Body of pancreas (tissue), 4 donors: ENCODE measurements around the gene ELANE. TPM values are rescaled to one million over a fixed set of nuclear protein-coding genes. Genes with fewer than 3 reads are reported as not detected.

Experiments used
- ATAC-seq: fragments of 150-250 bp; one replicate; pipeline ENCODE4 v1.9.1; 2016
- DNase-seq, 4 donors: peaks; one replicate each; pipeline ENCODE4 v3.0.0-alpha.2; 2019
- H3K27ac ChIP-seq, 4 donors: fragments of 200-600 bp; sonication (generic); 1 replicate in 3 of 4; 2 replicates in 1 of 4; pipeline versions ENCODE4 v1.5.1 to v1.6.1; 2016 to 2019; ENCODE audit warnings: mild to moderate bottlenecking in 1 of 4, mixed read lengths in 1 of 4, moderate library complexity in 1 of 4
- H3K27me3 ChIP-seq, 2 donors: fragments of 200-600 bp; sonication (generic); one replicate each; pipeline ENCODE4 v1.6.0; 2016; ENCODE audit warnings: mild to moderate bottlenecking in 1 of 2
- H3K36me3 ChIP-seq, 2 donors: fragments of 200-600 bp; sonication (generic); replicated peaks in 1 of 2; 2 replicates each; pipeline ENCODE4 v1.5.1; 2016; ENCODE audit warnings: low read depth in 2 of 2; ENCODE audit not compliant: insufficient read depth in 1 of 2
- H3K4me1 ChIP-seq: fragments of 200-600 bp; sonication (generic); one replicate; pipeline ENCODE4 v1.6.0; 2016
- H3K4me3 ChIP-seq, 2 donors: fragments of 200-600 bp; sonication (generic); 1 replicate in 1 of 2; 2 replicates in 1 of 2; pipeline ENCODE4 v1.5.1; 2016 to 2019
- H3K9me3 ChIP-seq, 3 donors: fragments of 200-600 bp; sonication (generic); 1 replicate in 2 of 3; 2 replicates in 1 of 3; pipeline ENCODE4 v1.5.1; 2016
- CTCF ChIP-seq, 7 experiments: fragments of 450-650 bp in 4 of 7; fragments of 200-600 bp in 3 of 7; sonication (generic) in 3 of 7; IDR thresholded peaks; one replicate each; pipeline ENCODE4 v1.5.1; 2016 to 2019; ENCODE audit warnings: antibody characterized with exemption in 7 of 7
- POLR2A ChIP-seq, 3 donors: fragments of 450-650 bp; IDR thresholded peaks; one replicate each; pipeline ENCODE4 v1.6.1; 2016; ENCODE audit warnings: antibody characterized with exemption in 3 of 3, mild to moderate bottlenecking in 2 of 3
- WGBS, 2 donors: methylation state at CpG; one replicate each; pipeline ENCODE4 v1.1.5; 2017; 5-methylcytosine and 5-hydroxymethylcytosine counted together
- intact Hi-C: fragments of 100-400 bp; cut with DNase I; formaldehyde crosslinking; loops from one replicate; pipeline ENCODE4 v1.15.1; 2023
- total RNA-seq, 2 donors: library from RNA; depleted of rRNA; stranded (reverse); fragments of >200 nt; gene quantifications; one replicate each; pipeline ENCODE4 v1.1.0, GENCODE V29; 2016

ELANE gene
- total RNA-seq, 2 donors from 2014 or later: not detected

GRCh38 chr19:858868-859843, 7.1 kb downstream of the ELANE start, which contains the start of gene CFD:
TSS of gene CFD (plus strand) at chr19:859664. CDS start at chr19:859690, 26 bp downstream.
- Histone ChIP-seq H3K36me3 (no peaks in the 10 kb centered on the region), H3K4me1 (peaks cover 25% of the 10 kb centered on the region), H3K27me3 (no peaks in the 10 kb centered on the region), H3K27ac (no peak within 1 kb of the TSS), H3K9me3 (no peaks in the 10 kb centered on the region), H3K4me3 (peak within 1 kb of the TSS in 1 of 2 donors; percentile 9)
- intact Hi-C loops: no loop called here
- no peak for ATAC-seq
- WGBS, 2 donors: 47 to 66% methylated on average over 9 to 23 of the region's 24 CpGs
- peak in 1 of 4 donors; percentile 53 for DNase-seq
- no peak for TF ChIP-seq CTCF (IDR thresholded peaks at IDR 0.05)
- peak in 2 of 3 donors; percentile 28 to 50 for TF ChIP-seq POLR2A (IDR thresholded peaks at IDR 0.05)

GRCh38 chr19:861141-861755, 9.1 kb downstream of the ELANE start:
- 39 to 90% methylated on average over 2 to 17 of the region's 35 CpGs for WGBS, 2 donors
- Histone ChIP-seq H3K27ac (no peak overlapping the region), H3K9me3 (no peaks in the 10 kb centered on the region), H3K4me1 (peaks cover 27% of the 10 kb centered on the region), H3K27me3 (no peaks in the 10 kb centered on the region), H3K36me3 (no peaks in the 10 kb centered on the region), H3K4me3 (no peak overlapping the region)
- DNase-seq: no peak
- TF ChIP-seq CTCF (IDR thresholded peaks at IDR 0.05) (no peak), POLR2A (IDR thresholded peaks at IDR 0.05) (no peak)
- no peak for ATAC-seq
- intact Hi-C loops: loop anchor here (5.0 kb wide), 1 partner anchor 56 kb away; the partner anchor contains the start of gene KISS1R

GRCh38 chr19:861756-862580, 9.9 kb downstream of the ELANE start:
- intact Hi-C loops: loop anchor here (5.0 kb wide), 1 partner anchor 55 kb away; the partner anchor contains the start of gene KISS1R
- Histone ChIP-seq H3K4me1 (peaks cover 27% of the 10 kb centered on the region), H3K9me3 (no peaks in the 10 kb centered on the region), H3K36me3 (no peaks in the 10 kb centered on the region), H3K27me3 (no peaks in the 10 kb centered on the region), H3K4me3 (no peak overlapping the region), H3K27ac (no peak overlapping the region)
- 5 to 21% methylated on average over 25 to 51 of the region's 60 CpGs for WGBS, 2 donors
- no peak for TF ChIP-seq POLR2A (IDR thresholded peaks at IDR 0.05)
- no peak for TF ChIP-seq CTCF (IDR thresholded peaks at IDR 0.05)
- peak in 3 of 4 donors; percentile 51 to 55 (median 51) for DNase-seq
- peak; percentile 25 for ATAC-seq

- TF ChIP-seq CTCF (IDR thresholded peaks at IDR 0.05) (no peak), POLR2A (IDR thresholded peaks at IDR 0.05) (no peak)
- peaks cover 27% of the 10 kb centered on the region for H3K4me1 ChIP-seq
- intact Hi-C loops: loop anchor here (5.0 kb wide), 1 partner anchor 55 kb away; the partner anchor contains the start of gene KISS1R
- peak; percentile 62 to 73 (median 68) for DNase-seq
- no peaks in the 10 kb centered on the region for H3K9me3 ChIP-seq
- H3K36me3 ChIP-seq: no peaks in the 10 kb centered on the region
- peak; percentile 31 for ATAC-seq
- H3K27me3 ChIP-seq: no peaks in the 10 kb centered on the region
- 11 to 21% methylated on average over 46 to 48 of the region's 48 CpGs for WGBS, 2 donors
- no peak overlapping the region for H3K4me3 ChIP-seq
- no peak overlapping the region for H3K27ac ChIP-seq
Measured at GRCh38 chr19:862581-863314, 10.6 kb downstream of the ELANE start.
